ENCODE measurements around the gene GASK1A.

- TF ChIP-seq CTCF (tag by site-specific recombination; IDR thresholded peaks at IDR 0.05) (no peak), SP2 (tag by site-specific recombination; IDR thresholded peaks at IDR 0.05) (no peak), PBX3 (CRISPR knock-in tag; IDR thresholded peaks at IDR 0.05) (no peak), ZNF280D (tag by site-specific recombination; IDR thresholded peaks at IDR 0.05) (no peak), ZNF19 (tag by site-specific recombination; IDR thresholded peaks at IDR 0.05; ENCODE audit: low read depth) (no peak), ZXDB (tag by site-specific recombination; IDR thresholded peaks at IDR 0.05) (no peak), ZSCAN16 (tag by site-specific recombination; IDR thresholded peaks at IDR 0.05) (no peak), ZNF416 (tag by site-specific recombination; IDR thresholded peaks at IDR 0.05) (no peak), ATF2 (tag by site-specific recombination; IDR thresholded peaks at IDR 0.05; ENCODE audit: low read depth) (no peak), ZBTB7A (tag by site-specific recombination; IDR thresholded peaks at IDR 0.05; ENCODE audit: low read depth) (no peak), ZBTB10 (tag by site-specific recombination; IDR thresholded peaks at IDR 0.05) (no peak), ZNF530 (tag by site-specific recombination; IDR thresholded peaks at IDR 0.05; ENCODE audit: low read depth) (no peak), ZNF48 (tag by site-specific recombination; IDR thresholded peaks at IDR 0.05) (no peak), ZNF677 (tag by site-specific recombination; IDR thresholded peaks at IDR 0.05) (no peak)
These were observed 69.4 kb downstream of the GASK1A start for GRCh38 chr3:43048470-43048869.
